Dedifferentiated amniotic fluid mesenchymal stem cell (primary cell): ENCODE measurements around the gene GRWD1.

Experiments
- DNase-seq: peaks from one replicate; pipeline ENCODE4 v3.0.0-alpha.2; 2016; ENCODE audit errors: extremely low spot score

The GRWD1 gene

GRCh38 chr19:48497728-48498594, 52.2 kb downstream of the GRWD1 start:
- DNase-seq: no peak

GRCh38 chr19:48498595-48499311, 53.0 kb downstream of the GRWD1 start:
- DNase-seq: no peak

GRCh38 chr19:48499316-48500090, 53.7 kb downstream of the GRWD1 start:
- no peak for DNase-seq

- DNase-seq: no peak
Measured at GRCh38 chr19:48500830-48501493, 55.2 kb downstream of the GRWD1 start.

GRCh38 chr19:48501494-48502349, 55.9 kb downstream of the GRWD1 start:
- no peak for DNase-seq

GRCh38 chr19:48502350-48503018, 56.7 kb downstream of the GRWD1 start:
- no peak for DNase-seq

- peak; percentile 26 for DNase-seq
Measured at GRCh38 chr19:48506138-48506733, 60.5 kb downstream of the GRWD1 start.
